CD1c-positive myeloid dendritic cell (primary cell): ENCODE data around the gene DDR1.

Experiments used
- DNase-seq: peaks from one replicate; pipeline ENCODE4 v3.0.0-alpha.2; 2016; ENCODE audit errors: extremely low spot score

Gene DDR1

DNA sequence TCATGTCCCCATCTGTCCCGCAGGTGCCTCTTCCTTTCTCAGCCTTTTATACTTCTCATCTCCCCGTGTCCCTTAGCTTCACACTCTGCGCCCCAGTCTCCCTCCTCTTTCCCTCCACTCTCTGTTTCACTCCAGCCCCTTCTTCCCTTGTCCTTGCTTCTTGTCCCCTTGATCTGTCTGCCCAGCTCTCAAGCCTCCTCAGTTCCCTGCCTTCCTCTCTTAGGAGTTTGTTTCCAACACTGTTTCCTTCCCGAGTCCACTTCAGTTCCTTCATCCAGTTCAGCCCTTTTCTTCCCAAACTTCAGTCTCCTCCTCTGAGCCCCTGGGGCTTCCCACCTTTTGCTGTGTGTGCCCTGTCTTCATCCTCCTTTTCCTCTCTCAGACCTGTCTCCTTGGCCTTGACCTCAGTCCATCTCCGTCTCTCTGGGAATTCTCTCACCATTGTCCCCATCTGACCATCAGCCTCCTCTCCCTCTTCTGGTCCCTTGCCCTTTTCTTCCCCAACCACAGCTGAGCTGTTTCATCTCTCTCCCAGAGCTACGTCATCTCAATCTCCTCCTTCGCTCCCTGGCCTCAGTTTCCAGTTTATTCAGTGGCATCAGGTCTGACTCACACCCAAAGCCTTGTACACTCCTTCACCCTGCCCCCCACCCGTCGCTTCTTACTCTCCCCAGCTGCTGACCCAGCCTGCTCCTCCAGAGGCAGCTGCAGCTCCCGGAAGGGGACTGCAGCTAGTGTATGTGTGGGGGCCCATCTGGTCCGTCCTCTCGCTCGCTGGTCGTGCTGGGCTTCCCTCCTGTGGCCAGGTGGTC is 2.7 kb upstream of the DDR1 start:
- DNase-seq = no peak

DNA sequence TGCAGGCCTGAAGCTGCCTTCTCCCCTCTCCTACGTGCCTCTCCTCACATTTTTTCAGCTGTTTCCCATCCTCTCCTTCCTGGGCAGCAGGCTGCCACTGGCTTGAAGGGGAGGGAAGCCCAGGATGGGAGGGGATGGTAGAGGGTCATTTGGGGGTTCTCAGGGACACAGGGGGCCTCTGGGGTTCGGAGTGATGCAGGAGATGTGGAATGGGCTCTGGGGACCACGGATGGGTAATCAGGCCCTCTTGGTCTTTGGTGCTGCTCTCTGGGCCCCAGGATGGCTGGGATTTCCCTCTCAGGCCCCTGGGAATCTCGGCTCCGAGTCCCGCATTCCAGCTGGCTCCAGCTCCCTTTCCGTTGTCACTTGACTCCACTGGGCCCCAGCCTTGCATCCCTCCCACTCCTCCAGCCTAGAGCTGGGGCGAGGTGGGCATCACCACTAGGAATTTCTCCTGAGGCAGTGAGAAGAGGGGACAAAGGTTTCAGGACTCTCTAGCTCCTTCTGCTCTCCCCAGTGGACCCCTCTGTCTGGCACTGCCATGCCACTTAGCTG is 2.0 kb upstream of the DDR1 start:
- DNase-seq = no peak

DNA sequence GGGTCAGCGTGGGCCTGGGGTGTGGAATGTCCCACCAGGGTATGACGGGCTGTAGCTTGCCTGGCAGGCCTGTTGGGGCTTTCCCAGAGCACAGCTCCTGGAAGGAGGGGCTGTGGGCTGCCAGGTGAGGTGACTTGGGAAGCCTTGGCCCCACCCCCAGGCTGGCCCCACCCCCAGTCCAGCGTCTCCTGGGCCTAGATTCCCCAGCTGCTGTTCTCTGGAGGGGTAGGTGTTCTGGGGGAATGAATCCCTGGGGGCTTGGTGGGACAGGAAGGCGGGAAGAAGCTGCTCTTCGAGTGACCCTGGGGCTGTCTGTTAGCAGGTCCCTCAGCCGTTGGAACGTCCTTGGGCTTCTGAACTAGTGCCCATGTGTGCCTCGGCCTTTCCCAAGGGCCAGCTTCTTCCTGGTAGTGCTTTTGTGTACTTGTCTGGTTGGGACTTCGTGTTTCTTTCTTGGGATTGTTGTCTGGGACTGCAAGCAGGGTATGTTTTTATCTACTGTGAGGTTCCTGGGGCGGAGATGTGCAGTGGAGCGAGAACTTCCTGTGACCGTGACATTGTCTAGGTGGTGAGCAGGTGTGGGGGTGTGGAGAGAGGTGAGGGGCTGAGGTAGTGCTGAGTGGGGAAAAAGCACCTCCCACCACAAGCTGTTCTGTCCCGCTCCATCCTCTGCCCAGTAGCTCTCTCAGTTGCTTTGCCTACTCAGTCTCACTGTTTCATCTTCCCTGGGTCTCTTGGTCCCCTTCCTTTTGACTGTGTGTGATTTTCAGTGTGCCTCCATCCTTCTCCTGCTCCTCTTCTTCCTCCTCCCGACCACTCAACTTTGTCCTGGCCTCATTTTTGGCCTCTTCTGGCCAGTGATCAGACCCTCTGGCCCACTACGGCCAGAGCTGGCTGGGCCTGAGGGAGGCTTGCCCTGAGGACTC is 1.3 kb upstream of the DDR1 start:
- no peak for DNase-seq

DNA sequence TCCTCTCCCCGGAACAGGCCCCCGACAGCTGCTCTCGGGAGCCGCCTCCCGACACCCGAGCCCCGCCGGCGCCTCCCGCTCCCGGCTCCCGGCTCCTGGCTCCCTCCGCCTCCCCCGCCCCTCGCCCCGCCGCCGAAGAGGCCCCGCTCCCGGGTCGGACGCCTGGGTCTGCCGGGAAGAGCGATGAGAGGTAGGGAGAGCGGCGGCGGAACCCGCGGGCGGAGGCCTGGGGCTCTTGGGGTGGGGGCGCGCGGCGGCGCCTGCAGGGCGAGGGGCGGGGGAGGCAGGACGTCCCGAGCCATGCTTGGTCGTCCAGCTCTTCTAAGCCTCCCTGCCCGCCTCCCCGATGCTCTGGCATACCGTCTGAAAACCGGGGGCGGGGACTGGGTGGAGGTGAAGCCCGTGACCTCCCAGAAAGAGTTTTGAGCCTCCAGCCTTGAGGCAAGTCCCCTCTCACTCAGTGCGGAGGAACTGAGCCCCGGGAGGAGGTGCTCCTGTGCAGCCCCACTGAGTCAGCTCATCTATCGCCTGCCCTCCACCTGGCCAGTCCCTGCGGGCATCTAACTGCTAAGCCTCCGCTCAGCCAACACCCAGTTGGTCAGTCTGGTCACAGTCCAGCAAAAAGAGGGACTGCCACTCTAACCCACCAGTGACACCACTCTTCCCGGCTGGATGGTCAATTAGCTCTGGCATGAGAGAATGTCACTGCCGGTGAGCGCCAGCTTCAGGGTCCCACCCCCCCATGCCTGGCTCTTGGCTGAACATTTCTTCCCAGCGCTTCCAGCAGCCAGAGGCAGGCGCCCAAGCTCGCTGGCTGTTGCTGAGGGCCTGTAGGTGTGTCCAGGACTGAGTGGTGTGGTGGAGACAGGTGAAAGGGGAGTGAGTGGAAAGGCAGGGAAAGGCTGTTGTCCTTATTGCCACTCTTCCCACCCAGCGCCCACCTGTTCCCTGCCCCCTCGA is 482 bp downstream of the DDR1 start:
- peak; percentile 44 for DNase-seq

DNA sequence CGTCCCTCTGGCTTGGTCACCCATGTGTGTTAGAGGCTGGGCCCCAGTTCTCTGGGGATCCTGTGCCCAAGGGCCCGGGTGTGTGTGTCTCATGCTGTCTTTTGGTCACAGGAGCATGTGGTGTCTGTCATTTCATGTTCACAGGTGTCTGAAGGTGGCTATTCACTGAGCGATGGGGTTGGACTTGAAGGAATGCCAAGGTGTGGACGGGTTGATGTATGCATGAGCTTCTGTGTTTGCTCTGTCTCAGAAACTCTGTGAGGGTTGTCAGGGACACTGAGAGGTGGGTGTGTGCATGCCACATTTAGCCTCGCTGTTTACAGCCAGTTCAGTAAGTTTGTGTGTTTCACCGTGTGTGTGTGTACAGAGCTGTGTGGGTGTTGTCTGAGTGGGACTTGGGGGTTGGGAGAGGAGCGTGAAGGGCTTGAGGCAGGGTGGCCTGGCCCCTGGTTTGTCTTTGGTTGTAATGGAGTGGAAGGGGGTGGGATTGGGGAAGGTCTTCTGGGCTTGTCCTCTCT is 1.2 kb downstream of the DDR1 start:
- no peak for DNase-seq

DNA sequence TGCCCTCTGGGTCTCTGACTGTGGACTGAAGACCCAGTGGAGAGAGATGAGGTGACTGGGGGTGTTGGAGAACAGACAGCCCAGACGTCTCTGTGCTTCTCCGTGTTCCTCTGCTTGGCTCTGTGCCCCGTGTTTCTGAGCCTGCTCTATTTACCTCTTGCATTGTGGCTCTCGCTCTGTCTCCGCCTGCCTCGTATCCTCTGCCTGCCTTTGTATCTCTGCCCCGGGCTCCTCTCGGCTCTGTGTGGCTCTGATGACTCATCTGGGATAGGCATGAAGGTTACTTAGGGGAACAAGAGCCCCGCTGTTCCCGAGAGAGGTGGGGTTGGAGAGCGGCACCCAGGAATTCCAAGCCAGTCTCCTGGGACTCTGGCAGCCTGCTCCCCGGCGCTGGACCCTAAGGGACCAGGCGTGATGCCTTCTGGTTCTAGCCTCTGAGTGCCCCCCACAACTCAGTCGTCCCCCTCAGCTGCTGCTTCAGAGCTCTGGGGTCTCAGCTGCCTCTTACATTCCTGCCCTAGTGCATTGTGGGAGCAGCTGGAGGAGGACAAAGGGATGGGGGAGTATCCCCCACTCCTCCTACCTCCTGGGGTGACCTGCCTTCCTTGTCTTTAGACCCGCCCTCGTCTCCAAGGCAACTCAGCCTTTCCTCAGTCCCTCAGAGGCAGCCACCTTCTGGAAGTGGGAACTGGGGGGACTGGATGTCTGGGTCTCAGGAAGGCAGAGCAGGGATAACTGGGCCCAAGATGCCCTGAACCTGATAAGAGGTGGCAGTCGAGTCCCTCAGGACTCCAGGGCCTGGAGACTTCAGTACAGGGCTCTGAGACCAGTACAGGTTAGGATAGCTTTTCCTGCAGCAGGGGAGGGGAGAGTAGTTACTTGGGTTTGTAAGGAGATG is 1.9 kb downstream of the DDR1 start:
- DNase-seq = no peak

DNA sequence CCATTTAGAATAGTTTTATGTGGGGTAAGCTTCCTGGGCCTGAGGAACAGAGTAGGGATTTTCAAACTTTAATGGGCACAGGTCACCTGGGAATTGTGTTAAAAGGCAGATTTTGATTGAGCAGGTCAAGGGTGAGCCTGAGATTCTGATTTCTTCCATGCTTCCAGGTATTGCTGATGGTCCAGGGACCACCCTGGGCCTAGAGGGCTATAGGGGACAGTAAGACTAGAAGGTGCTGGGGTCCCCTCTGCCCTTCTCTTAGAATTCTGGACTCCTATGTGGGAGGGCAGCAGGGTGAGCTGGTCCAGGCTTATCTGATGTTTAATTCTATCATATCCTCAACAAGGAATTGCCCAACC is 2.6 kb downstream of the DDR1 start:
- no peak for DNase-seq

DNA sequence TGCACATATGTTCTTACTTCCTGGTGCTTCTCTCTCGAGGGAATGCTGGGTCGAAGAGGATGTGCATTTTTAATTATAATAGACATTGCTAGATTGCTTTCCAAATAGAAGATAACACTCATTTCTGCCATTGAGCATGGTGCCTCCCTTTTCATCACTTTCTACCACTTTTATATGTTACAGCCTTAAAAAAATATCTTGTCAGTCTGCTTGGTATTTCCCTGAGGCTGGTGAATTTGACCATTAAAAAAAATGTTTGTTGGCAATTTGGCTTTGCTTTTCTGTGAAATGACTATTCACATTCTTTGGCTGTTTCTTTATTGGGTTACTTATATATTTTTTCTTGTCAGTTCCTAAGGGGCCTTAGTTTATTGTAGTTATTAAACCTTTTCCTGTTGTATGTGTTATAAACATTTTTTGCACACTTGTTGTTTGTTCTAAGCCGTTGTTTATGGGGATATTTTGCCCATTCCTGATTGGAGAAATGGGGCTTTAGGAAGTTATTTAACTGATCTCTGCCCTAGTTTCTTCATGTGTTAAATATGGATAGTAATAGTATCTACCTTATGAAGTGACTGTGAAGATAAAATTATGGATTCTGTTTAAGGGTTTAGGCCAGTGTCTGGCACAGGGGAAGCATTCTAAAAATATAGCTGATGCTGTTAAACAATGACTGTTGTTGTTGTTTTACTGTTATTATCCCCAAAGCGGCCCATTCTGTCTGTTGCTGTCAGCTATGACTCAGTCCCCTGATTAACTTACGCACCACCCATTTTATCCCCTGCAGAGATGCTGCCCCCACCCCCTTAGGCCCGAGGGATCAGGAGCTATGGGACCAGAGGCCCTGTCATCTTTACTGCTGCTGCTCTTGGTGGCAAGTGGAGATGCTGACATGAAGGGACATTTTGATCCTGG is 3.8 kb downstream of the DDR1 start:
- DNase-seq = no peak

DNA sequence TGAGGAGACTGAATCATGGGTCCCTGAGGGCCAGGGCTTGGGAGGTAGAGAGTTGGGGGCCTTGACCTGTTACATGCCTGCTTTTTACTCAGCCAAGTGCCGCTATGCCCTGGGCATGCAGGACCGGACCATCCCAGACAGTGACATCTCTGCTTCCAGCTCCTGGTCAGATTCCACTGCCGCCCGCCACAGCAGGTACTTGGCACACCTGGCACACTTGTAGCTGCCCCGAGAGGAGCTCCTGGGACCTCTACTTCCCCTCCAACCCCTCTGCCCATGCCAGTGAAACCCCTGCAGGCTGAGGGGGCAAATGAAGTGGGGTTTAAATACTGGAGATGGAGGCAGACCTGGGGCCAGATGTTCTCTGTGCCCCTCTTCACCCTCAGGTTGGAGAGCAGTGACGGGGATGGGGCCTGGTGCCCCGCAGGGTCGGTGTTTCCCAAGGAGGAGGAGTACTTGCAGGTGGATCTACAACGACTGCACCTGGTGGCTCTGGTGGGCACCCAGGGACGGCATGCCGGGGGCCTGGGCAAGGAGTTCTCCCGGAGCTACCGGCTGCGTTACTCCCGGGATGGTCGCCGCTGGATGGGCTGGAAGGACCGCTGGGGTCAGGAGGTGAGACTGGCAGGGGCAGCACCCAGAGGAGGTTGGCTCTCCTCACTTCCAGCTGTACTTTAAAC is 4.6 kb downstream of the DDR1 start:
- no peak for DNase-seq

DNA sequence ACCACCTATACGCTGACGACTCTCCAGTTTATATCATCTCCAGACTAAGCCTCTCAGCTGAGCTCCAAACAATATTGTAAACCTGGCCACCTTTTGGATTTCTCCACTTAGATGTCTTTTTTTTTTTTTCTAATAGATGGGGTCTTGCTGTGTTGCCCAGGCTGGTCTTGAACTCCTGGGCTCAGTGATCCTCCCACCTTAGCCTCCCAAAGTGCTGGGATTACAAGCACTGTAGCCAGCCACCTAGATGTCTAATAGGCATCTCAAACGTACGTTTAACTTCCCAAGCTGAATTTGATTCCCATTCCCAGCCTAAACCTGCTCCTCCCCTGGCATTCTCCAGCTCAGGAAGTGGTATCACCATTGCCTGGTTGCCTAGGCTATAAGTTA is 5.2 kb downstream of the DDR1 start:
- DNase-seq = no peak

DNA sequence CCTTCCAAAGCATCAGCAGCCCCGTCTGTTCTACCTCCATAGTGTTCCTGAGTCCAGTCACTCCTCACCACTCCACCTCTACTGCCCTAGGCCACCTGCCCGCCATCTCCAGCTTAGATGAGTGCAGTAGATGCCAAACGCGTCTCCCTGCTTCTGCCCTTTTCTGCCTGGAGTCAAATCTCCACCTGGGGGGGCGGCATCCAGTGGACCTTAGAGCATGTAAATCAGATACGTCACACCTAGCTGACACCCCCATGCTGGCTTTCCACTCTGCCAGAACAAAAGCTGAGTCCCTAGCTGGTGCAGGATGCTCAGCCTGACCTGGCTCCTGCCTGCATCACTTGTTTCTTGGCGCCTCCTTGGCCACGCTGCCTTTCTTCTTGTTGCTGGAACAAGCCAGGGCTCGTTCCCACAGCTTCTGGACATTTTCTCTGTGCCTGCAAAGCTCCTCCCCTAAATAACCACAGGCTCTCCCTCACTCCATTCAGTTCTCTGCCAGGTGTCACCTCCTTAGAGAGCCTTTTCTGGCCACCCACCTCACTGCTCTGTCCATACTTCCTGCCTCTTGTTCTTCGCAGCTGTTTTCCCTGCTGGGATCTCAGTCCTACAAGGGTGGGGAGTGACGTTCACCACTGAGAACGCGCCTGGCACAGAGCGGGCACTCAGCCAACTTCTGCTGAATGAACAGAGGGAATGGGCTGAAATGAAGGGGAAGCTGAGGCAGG is 5.8 kb downstream of the DDR1 start:
- DNase-seq = no peak

DNA sequence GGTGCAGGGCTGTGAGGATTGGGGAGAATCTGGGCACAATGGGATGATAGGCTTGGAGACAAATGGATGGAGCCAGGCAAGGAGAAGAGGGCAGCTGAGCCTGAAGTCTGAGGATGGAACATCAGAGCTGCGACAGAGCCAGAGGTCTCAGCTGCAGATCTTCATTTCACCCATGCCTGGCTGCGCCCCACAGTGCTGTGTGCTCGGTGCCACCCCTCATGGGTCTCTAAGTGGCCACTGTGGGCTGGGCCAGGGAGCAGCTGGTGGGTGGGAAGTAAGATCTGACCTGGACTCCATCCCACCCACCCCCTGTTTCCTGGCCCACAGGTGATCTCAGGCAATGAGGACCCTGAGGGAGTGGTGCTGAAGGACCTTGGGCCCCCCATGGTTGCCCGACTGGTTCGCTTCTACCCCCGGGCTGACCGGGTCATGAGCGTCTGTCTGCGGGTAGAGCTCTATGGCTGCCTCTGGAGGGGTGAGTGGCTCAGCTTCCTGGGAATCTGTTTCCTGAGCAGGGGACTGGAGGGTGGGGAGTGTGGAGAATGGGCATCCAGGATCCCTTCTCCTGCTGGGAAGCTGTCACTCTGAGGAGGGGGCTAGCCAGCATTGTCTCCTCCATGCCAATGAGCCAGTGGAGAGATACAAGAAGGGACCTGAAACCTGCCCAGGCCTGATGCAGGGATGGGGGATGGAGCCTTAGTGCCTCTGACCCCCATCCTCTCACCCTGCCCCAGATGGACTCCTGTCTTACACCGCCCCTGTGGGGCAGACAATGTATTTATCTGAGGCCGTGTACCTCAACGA is 6.5 kb downstream of the DDR1 start:
- no peak for DNase-seq

DNA sequence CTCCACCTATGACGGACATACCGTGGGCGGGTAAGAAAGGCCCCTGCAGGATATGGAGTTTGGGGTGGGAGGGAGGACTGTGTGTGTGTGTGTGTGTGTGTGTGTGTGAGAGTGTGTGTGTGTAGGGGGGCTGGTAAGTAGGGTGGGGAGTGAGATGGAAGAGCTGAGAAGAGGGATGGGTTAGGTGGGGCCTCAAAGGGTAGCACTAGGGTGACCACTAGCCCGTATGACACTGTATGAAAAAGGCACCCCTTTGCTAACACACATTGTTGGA is 7.1 kb downstream of the DDR1 start:
- DNase-seq = no peak

DNA sequence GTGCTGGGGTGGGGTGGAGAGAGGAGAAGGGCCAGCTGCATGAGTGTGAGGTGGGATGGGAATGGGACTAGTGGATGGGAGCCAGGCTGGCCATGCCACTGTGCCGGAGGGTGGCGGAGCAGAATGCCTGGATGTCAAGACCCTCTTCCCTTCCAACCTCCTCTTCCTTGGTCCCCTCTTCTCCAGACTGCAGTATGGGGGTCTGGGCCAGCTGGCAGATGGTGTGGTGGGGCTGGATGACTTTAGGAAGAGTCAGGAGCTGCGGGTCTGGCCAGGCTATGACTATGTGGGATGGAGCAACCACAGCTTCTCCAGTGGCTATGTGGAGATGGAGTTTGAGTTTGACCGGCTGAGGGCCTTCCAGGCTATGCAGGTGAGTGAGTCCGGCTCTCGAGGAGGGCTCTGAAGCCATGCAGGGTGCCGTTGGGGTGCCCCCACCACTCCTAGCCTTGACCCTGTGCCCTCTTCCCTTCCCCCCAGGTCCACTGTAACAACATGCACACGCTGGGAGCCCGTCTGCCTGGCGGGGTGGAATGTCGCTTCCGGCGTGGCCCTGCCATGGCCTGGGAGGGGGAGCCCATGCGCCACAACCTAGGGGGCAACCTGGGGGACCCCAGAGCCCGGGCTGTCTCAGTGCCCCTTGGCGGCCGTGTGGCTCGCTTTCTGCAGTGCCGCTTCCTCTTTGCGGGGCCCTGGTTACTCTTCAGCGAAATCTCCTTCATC is 7.7 kb downstream of the DDR1 start:
- no peak for DNase-seq

DNA sequence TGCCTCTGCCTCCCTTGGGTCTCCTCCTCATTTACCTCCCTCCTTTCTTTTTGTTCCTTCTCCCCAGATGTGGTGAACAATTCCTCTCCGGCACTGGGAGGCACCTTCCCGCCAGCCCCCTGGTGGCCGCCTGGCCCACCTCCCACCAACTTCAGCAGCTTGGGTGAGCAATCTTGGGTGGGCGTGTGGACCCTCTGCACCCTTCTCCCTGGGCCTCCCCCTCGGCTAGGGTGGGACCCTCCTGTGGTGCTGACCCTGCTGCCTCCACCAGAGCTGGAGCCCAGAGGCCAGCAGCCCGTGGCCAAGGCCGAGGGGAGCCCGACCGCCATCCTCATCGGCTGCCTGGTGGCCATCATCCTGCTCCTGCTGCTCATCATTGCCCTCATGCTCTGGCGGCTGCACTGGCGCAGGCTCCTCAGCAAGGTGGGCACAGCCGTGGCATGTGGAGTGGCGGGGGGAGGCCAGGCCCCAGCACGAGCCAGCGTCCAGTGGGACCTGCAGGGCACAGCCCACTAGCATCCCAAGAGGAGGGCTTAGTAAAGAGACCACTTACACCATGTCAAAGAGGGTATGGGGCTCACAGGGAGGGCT is 8.8 kb downstream of the DDR1 start:
- DNase-seq = no peak

DNA sequence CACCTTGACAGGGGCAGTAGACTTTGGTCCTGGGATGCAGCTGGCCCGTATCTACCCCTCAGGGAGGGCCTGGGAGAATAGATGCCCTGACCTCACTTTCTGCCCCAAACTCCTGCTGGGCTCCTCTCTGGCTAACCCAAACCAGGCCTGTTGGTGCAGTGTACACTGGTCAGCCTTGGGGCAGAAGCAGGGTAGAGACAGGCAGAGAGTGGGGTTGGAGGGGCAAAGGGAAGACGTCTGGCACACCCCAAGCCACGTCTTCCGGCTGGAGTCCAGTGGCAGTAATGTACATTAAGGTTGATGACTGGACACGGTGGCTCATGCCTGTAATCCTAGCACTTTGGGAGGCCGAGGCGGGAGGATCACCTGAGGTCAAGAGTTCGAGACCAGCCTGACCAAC is 9.3 kb downstream of the DDR1 start:
- no peak for DNase-seq
